NCI-H748 (cell line): ENCODE data around the gene USP34.
"Not testable (repeated sequence)": the region's sequence is repeated elsewhere in the genome, so short reads cannot be mapped to it uniquely, and the experiment has no call there.

Experiments
- DNase-seq: peaks from one replicate; lab custom pipeline; 2025; ENCODE audit not compliant: unreplicated experiment; lab: John Stamatoyannopoulos, UW

Gene USP34

DNA sequence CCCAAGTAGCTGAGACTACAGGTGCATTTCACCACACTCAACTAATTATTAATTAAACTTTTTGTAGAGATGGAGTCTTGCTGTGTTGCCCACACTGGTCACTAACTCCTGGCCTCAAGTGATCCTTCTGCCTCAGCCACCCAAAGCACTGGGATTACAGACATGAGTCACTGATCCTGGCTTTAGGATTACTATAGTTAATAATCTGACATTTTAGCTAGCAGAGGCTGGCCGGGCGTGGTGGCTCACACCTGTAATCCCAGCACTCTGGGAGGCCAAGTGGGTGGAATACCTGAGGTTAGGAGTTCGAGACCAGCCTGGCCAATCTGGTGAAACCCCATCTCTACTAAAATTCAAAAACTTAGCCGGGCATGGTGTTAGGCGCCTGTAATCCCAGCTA lies 39.5 kb downstream of the USP34 start:
- no peak for DNase-seq

DNA sequence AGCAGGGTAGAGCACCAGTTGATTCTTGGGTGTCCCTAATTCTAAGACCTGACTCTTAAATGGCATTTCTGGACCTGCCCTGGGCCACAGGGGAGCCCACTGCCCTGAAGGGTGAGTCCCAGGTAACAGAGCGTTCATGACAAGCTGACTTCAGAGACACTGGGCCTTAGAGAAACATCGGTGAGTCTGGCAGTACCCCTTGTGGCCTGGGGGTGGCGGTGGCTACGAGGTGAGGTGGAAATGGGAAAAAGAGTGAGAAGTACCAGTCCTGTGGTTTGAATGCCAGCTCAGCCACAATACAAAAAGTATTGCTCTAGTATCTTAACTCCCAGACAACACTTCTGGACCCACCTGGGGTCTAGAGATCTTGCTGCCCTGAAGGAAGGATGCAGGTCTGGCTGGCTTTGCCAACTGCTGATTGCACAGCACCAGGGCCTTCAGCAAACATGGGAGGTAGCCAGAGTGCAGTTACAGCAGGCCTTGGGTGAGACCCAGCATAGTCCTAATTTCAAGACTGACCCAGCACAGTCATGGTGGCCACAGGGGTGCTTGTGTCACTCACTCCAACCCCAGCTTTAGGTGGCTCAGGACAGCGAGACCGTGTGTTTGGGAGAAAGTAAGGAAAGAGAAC lies 44.5 kb downstream of the USP34 start:
- peak; percentile 3 for DNase-seq

DNA sequence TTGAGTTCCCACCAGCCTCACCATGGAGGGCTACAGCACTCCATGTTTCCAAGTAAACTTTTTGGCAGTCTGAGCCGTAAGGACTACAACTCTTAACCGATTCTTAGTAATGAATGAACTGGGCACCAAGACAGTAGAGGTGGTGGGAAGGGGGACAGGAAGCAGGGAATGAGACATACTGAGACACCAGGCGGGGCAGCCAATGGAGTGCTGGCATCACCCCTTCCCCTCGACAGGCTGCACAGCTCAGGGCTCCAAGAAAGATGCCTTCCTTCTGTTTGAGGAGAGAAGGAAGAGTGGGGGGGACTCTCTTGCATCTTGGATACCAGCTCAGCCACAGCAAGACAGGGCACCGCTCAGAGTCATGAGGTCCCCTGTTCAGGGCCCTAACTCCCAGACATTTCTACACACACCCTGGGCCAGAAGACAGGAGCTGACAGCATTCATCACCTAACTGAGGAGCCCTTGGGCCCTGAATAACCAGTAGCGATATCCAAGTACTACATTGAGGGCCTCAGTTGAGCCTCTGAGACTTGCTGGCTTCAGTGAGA lies 45.2 kb downstream of the USP34 start:
- no peak for DNase-seq

DNA sequence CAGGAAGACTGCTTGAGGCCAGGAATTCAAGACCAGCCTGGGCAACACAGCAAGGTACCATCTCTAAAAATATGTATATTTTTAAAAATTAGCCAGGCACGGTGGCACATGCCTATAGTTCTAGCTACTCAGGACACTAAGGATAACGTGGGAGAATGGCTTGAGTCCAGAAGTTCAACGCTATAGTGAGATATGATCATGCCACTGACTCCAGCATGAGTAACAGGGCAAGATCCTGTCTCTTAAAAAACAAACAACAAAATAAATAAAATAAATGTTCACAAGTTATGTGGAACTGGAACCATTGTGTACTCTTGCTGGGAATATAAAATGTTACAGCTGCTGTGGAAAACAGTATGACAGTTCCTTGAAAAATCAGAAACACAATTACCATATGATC lies 47.2 kb downstream of the USP34 start:
- DNase-seq: no peak

DNA sequence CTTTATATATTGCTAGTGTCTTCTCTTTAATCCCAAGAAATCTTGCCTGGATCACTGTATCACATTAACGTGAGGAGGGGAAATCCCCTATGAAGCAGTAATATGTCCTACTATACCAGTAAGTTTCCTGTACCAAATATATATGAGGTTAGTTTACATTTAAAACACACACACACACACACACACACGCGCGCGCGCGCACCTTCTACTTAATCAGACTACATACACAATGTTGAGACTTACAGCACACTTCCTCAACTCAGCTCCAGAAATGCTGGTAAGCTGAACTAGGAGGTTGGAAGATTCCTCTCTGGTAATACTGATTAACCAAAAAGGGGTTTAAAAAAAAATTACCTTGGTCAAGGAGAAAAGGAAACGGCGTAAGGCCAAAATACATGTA lies 49.3 kb downstream of the USP34 start:
- no peak for DNase-seq

DNA sequence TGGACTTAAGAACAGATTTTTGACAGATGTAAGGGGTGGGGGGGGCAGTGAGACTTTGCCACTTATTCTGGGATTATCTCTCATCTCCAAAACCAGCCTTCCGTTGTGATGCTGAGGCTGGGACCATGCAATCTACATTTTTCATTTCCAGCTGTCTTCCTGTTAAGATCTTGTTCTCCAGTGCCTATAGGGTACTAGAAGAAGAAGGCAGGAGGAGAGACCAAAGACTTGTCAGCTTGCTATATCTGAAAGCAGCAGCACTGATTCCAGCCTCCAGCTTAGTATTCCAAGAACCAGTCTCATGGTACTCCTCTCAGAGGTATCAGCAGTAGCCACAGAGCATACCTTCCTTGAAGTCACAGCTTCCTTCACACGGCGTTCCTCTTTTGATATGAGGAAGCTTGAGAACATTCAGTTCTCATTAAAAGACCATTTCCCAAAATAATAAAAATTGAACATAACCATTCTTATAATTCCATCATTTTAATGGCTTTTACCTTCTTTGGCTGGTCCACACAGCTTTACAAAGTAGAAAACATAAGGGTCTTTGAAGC lies 49.8 kb downstream of the USP34 start:
- no peak for DNase-seq

DNA sequence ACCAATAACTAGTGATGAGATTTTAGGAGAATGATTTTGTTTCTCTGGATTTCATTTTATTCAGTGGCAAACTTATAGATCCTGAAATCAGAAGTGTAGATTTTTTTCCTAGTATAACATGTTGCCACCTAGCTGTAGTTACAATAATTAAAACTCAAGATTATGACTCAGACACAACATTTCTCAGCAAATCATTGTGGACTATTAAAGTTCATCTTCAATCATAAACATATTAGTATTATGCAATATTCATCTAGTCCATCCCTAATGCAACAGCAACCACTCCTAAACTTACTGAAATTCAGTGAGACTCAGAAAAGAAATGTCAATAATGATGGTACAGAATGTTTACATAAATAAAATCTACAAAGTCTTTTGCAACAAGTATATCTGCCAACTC lies 51.3 kb downstream of the USP34 start:
- no peak for DNase-seq

DNA sequence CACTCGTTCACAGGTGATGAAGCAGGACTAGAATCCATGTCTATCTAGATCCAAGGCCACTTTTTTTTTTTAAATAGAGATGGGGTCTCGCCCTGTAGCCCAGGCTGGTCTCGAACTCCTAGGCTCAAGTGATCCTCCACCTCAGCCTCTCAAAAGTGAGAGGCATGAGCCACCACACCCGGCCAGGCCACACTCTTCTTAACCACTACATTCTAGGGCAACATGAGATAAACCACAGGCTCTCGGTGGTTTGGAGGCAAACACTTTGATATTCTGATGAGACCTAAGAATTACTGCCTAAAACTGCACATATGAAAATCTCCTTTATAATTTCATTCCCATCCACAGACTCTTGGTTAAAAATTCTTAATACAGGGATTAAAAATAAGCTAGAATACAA lies 51.8 kb downstream of the USP34 start:
- DNase-seq: no peak

DNA sequence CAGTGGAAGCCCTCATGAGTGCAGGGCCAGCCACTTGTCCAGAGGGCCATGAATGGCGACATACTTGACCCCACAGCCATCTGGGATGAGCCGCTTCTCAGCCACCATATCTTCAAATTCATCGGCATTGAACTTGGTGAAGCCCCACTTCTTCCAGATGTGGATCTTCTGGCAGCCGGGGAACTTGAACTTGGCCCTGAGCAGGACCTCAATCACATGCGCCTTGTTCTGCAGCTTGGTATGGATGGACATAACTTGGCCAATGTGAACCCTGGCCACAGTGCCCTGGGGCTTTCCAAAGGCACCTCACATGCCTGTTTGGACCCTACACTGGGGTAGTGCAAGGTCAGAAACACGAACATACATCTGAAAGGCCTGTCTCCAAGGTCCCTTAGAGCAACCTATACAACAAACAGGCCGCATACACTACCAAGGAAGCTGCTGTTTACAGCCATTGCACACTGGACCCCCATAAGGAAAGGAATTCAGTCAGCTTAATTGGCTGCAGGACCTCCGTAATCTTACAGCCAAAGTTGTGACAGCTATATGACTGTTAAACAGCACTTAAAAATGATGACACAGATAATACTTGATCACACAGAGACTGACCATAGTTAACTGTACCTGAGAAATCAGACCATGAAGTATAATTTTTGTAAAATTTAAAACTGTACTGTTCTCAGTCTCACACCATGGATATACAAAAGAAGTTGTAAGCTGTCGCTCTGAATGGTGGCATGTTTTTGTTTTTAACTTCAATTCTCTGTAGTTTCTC lies 53.8 kb downstream of the USP34 start:
- DNase-seq: no peak

DNA sequence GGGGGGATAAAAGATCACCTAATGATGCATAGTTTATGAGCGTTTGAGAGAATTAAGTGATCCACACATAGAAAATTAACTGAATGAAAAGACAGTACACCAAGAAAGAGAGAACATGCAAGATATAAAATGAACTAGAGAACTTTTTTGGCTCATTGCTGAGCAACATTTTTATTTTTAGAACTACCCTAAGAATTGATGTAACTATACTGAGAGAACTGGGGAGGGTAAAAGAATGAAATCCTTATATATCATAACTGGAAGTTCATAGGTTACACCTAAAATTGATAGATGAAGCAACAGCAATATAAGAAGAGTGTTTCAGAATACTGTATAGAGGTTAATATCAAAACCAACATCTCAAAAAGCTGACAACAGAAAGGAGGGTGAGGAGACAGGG lies 55.6 kb downstream of the USP34 start:
- no peak for DNase-seq

DNA sequence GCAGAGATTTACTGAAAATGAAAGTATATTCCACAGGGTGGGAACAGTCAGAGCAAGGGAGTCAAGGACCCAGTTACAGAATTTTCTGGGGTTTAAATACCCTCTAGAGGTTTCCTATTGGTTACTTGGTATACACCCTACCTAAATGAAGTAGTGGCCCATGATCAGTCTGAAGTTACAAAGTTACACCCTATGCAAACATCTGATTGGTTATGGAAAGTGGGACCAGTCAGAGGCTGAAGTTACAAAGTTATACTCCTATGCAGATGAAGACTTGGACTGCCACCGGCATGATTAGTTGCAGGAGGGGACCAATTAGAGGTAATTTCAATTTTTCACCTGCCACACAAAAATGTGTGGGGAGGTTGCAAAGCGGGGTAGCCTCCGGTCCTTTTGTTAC lies 56.2 kb downstream of the USP34 start:
- no peak for DNase-seq

DNA sequence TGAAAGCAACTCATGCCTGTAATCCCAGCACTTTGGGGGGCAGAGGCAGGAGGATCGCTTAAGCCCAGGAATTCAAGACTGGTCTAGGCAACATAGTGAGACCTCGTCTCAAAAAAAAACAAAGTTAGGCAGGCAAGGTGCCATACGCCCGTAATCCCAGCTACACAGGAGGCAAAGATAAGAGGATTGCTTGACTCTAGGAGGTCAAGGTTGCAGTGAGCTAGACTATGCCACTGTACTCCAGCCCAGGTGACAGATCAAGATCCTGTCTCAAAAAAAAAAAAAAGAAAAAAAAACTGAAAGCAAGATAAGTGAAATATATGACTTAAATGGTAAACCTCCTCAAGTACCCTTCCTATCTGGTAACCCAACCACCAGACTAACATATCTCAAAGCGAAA lies 59.8 kb downstream of the USP34 start:
- no peak for DNase-seq

DNA sequence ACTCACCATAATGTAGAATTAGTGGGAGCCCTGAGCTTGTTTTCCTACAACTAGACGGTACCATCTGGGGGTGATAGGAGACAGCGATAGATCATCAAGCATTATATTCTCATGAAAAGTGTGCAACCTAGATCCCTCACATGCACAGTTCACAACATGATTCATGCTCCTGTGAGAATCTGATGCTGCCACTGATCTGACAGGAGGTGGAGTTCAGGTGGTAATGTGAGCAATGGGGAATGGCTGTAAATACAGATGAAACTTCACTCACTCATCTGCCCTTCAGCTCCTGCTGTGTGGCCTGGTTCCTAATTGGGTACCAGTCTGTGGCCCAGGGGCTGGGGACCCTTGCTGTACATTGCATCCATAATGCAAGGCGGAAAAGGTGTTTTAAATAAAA lies 60.7 kb downstream of the USP34 start:
- DNase-seq: no peak

DNA sequence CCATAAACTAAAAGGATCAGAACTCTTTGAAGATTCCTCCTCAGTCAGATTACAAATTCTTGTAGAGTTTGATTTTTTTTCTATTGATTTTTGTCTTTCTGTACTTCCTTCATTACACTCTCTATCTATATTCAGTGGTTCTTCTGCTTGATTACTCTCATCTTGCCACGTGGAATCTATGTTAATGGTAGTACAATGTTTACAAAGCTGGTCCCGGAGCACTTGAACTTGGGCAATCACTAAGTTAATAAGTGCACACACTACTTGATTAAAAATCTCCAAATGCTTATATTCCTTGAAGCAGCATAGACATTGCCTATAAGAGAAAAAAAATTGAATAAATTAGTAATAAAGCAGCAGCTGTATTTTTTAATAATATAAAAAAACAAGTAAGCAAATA lies 65.1 kb downstream of the USP34 start:
- DNase-seq: no peak

DNA sequence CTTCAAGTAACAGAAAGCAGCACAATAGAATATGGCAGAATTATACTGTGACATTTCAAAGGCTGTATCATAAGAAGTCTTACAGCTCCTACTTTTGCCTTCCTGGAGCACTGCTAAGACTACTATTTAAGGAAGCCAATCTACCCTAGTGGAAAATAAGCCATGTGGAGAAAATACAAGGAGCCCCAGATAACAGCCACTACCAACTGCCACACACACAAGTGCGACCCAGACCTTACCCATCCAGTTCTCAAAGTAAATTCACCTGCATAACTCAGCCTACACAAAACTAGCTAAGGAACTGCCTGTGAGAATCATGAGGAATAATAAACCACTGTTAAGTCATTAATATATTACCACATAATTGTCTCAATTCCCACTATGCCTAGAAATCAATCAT lies 66.4 kb downstream of the USP34 start:
- no peak for DNase-seq

DNA sequence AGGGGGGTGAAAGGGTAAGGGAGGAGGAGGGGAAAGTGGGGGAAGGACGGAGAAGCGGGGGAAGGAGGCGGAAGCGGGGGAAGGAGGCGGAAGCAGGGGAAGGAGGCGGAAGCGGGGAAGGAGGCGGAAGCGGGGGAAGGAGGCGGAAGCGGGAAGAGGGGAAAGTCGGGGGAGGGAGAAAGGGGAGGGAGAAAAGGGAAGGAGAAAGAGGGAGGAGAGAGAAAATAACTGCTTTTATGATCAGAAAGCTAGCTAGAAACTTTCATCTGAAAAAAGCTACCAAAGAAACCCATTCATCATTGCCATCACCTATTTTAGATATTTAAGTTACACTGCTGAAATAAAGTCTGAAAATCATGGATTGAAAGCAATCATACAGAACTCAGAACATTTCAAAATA lies 72.5 kb downstream of the USP34 start:
- DNase-seq: no peak

DNA sequence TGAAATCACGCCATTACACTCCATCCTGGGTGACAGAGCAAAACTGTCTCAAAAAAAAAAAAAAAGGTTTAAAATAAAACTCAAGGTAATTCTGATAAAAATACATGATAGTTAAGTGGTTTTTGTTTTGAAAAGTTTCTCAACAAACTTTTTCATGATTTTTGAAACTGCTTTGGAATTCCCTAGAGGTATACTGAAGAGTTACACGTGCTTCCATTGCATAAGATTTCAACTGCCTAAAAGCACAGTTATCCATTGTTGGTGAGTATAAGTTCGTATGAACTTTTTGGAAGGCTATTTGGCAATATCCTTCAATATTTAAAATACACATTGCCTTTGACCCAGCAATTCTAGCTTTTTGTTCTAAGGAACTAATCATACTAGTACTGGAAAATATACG lies 74.9 kb downstream of the USP34 start:
- no peak for DNase-seq

DNA sequence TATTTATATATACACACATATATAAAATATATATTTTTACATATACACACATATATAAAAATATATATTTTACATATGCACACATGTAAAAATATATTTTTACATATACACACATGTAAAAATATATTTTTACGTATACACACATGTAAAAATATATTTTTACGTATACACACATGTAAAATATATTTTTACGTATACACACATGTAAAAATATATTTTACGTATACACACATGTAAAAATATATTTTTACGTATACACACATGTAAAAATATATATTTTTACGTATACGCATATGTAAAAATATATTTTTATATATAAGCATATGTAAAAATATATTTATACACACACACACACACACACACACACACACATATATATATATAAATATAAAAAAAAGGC lies 83.3 kb downstream of the USP34 start:
- not testable (repeated sequence) for DNase-seq

DNA sequence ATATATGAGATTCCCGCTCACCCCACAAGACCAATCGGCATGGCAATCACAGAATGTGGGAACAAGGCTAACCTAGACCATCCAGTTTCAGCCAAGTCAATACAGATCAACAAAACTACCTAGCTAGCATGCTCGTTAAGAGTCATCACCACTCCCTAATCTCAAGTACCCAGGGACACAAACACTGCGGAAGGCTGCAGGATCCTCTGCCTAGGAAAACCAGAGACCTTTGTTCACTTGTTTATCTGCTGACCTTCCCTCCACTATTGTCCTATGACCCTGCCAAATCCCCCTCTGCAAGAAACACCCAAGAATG lies 90.0 kb downstream of the USP34 start:
- DNase-seq: not testable (repeated sequence)

DNA sequence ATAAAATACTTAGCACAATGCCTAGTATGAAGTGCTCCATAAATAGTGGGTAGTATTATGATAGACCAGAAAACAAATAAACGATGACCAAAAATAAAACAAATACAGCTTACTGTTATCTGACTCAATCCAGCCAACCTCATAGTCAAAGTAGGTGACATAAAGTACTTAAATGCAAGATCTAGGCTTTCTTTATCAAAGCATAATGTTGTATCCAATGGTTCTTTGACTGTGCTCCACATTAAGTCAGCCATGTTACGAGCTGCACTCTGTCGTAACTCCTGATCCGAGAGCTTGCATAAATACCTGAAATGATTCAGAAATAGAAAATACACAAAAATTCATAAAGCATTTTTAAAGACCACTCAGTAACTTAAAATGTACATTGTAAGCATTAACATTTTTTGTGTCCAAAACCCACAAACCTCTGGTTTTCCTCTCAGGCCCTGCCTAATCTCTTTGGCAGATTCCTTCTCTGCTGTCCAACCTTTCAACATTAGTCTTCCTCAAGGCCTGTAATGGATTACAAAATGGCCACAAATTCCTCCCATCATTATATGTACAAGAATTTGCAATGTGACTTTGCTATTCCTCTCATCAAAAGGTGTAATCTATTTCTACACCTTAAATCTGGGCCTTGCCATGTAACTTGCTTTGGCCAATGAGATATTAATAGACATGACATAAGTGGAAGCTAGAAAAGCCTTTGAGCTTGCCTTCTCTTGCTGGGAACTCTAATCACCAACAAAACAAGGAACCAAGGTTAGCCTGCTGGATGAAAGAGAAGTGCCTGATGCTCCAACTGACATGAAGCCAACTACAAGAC lies 90.6 kb downstream of the USP34 start:
- DNase-seq: no peak

DNA sequence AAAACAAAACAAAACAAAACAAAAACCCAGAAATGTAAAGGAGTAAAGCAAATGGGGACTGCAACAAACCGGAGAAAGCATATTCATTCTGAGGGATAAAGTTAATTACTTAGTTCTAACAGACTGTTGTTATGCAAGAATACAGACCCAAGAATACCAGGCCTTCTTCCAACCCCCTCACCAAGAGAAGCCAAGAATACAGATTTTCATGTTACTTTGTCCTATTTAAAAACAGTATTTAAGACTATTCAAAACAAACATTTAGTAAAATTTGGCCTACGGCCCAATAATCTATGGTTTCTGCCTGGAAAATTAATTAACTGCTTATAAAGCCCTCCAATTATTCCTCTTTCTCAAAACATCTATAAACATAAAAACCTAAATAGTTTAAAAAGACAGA lies 91.4 kb downstream of the USP34 start:
- DNase-seq: no peak

DNA sequence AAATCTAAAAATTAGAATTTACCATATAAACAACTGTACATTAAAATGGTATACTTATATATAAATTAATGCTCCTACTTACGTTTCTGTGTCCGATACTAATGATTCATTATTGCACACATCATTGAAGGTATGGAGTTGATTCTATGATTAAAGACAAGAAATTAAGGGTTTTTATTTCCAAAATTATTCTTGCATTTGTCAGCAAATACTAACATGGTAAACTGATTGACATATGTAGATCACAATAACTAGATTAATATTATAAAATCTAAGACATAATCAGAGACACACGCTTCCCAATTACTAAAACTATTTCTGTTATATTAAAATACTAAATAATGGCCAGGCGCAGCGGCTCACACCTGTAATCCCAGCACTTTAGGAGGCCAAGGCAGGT lies 92.6 kb downstream of the USP34 start:
- DNase-seq: no peak
